GM23248 (cell line): ENCODE measurements around the gene CENPE. TPM values are rescaled to one million over a fixed set of nuclear protein-coding genes. Genes with fewer than 3 reads are reported as not detected.

Experiments
- DNase-seq: peaks from one replicate; pipeline ENCODE4 v3.0.0-alpha.2; 2015
- H2AFZ ChIP-seq: fragments of 200-600 bp; sonication (generic); 2 replicates; pipeline ENCODE4 v1.6.1; 2016; ENCODE audit warnings: antibody characterized with exemption
- H3F3A ChIP-seq: fragments of 200-600 bp; sonication (generic); 2 replicates; pipeline ENCODE4 v1.6.1; 2016; ENCODE audit warnings: mild to moderate bottlenecking, antibody characterized with exemption, mixed run types; ENCODE audit not compliant: insufficient read depth
- H3K27ac ChIP-seq: fragments of 200-600 bp; sonication (generic); 2 replicates; pipeline ENCODE4 v1.5.1; 2016; ENCODE audit warnings: mild to moderate bottlenecking
- H3K27me3 ChIP-seq: fragments of 200-600 bp; sonication (generic); replicated peaks from 2 replicates; pipeline ENCODE4 v1.6.1; 2016; ENCODE audit warnings: mild to moderate bottlenecking; ENCODE audit not compliant: insufficient read depth
- H3K36me3 ChIP-seq: fragments of 200-600 bp; sonication (generic); 2 replicates; pipeline ENCODE4 v1.6.1; 2016; ENCODE audit warnings: low read depth, mild to moderate bottlenecking
- H3K4me1 ChIP-seq: fragments of 200-600 bp; sonication (generic); 2 replicates; pipeline ENCODE4 v1.6.1; 2016; ENCODE audit warnings: mild to moderate bottlenecking; ENCODE audit not compliant: insufficient read depth
- H3K4me2 ChIP-seq: fragments of 200-600 bp; sonication (generic); one replicate; pipeline ENCODE4 v1.6.1; 2016; ENCODE audit warnings: mild to moderate bottlenecking; ENCODE audit not compliant: unreplicated experiment
- H3K4me3 ChIP-seq: fragments of 200-600 bp; sonication (generic); 2 replicates; pipeline ENCODE4 v1.5.1; 2016; ENCODE audit warnings: mild to moderate bottlenecking
- H3K79me2 ChIP-seq: fragments of 200-600 bp; sonication (generic); 2 replicates; pipeline ENCODE4 v1.6.1; 2016; ENCODE audit warnings: mild to moderate bottlenecking; ENCODE audit not compliant: insufficient read depth
- H3K9ac ChIP-seq: fragments of 200-600 bp; sonication (generic); 2 replicates; pipeline ENCODE4 v1.6.1; 2016; ENCODE audit warnings: mild to moderate bottlenecking
- H3K9me2 ChIP-seq: fragments of 200-600 bp; sonication (generic); 2 replicates; pipeline ENCODE4 v1.6.1; 2016; ENCODE audit warnings: mixed run types, mild to moderate bottlenecking, moderate library complexity; ENCODE audit not compliant: insufficient read depth
- H3K9me3 ChIP-seq: fragments of 200-600 bp; sonication (generic); one replicate; pipeline ENCODE4 v1.6.1; 2017; ENCODE audit warnings: low read depth
- H4K20me1 ChIP-seq: fragments of 200-600 bp; sonication (generic); 2 replicates; pipeline ENCODE4 v1.6.0; 2016; ENCODE audit not compliant: insufficient read depth
- EZH2 ChIP-seq: fragments of 200-600 bp; sonication (generic); IDR thresholded peaks from 2 replicates; pipeline ENCODE4 v1.6.1; 2018; ENCODE audit warnings: antibody characterized with exemption, mild to moderate bottlenecking; ENCODE audit not compliant: insufficient read depth, poor library complexity, severe bottlenecking
- EZH2phosphoT487 ChIP-seq: fragments of 200-600 bp; sonication (generic); IDR thresholded peaks from 2 replicates; pipeline ENCODE4 v1.6.1; 2018; ENCODE audit warnings: antibody characterized with exemption, moderate library complexity, mild to moderate bottlenecking, low read depth; ENCODE audit not compliant: insufficient read depth
- WGBS, 2 experiments: methylation state at CpG; one replicate each; pipeline ENCODE4 v1.1.6; 2015 to 2017; ENCODE audit warnings: low lambda C conversion rate in 2 of 2, low coverage in 1 of 2; ENCODE audit errors: missing lambda C conversion rate in 2 of 2; 5-methylcytosine and 5-hydroxymethylcytosine counted together
- in situ Hi-C: fragments of 300-500 bp; cut with MboI; formaldehyde crosslinking; loops from 2 replicates; pipeline ENCODE4 v1.15.0; 2020
- polyA plus RNA-seq: library from polyadenylated mRNA; unstranded; fragments of >200 nt; fragmentation: Nextera tagmentation; extraction: Ambion mirVana; gene quantifications from 2 replicates; pipeline ENCODE4 v1.2.1, GENCODE V29; 2016
- total RNA-seq: library from RNA; depleted of rRNA; stranded (reverse); fragments of >200 nt; shearing (Covaris generic); gene quantifications from 2 replicates; pipeline ENCODE4 v1.2.3, GENCODE V29; 2014

The CENPE gene
- total and polyA plus RNA-seq, 2 experiments from 2014 or later, result 6.7 to 11.0 TPM

DNA sequence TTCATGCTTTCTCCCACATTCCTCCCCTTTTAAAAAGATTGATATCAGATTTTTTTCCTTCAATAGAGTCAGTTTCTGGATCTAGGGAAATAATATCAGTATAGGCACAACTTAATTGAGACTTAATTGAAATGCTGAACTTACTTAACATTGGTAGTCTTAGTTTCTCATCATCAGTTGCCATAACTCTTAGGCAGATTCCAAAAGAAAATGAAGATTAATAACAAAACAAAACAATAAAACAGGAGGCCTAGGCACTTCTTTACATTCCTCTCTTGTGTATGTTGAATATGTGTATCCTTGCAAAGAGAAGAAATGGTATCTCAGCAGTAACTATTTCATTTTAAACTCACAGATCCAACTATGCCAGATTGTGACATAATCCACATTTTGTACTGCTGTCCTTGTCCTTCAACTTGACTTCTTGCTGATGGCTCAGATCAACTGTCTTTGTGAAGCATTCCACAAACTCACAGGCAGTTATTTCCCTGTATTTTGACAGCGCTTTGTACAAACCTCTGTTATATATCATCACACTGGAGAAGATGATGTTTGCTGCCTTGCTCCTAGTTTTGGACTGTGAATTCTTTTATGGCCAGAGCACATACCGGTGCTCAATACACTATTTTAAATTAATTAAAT is 112.5 kb downstream of the CENPE start:
- Histone ChIP-seq H3K4me2 (no peak overlapping the region), H3K4me3 (no peak overlapping the region), H2AFZ (no peak overlapping the region), H3K9me3 (no peaks in the 10 kb centered on the region), H3K4me1 (no peaks in the 10 kb centered on the region), H3K79me2 (no peaks in the 10 kb centered on the region), H3K9ac (no peak overlapping the region), H3F3A (no peaks in the 10 kb centered on the region), H4K20me1 (no peaks in the 10 kb centered on the region), H3K36me3 (peaks cover 15% of the 10 kb centered on the region), H3K27me3 (no peaks in the 10 kb centered on the region), H3K27ac (no peak overlapping the region), H3K9me2 (no peaks in the 10 kb centered on the region)
- TF ChIP-seq EZH2 (no peak), EZH2phosphoT487 (no peak)
- DNase-seq, result no peak
- 92 to 98% methylated on average over 2 of the region's 2 CpGs for WGBS, 2 experiments
- in situ Hi-C loops, result no loop called here

DNA sequence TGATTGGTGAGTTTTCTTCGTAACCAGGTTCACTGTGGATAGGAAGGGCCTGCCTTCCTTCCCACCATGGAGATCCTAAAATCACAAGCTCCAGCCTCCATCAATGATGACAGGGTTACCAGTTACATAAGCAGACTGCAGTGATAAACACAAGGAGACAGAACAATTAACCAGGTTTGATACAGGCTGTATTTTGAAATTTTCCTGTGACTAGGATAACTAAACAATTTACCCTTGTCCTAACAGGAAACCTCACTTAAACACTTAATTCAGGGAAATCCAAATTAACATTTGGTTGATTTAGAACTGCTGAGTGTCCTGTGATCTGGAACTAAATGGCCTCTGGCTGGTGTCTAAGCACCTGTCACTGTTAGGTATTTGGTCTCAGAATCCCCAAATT is 118.5 kb downstream of the CENPE start:
- Histone ChIP-seq H3K4me1 (peaks cover 18% of the 10 kb centered on the region), H4K20me1 (no peaks in the 10 kb centered on the region), H3F3A (peaks cover 23% of the 10 kb centered on the region), H3K79me2 (peaks cover 26% of the 10 kb centered on the region), H3K27ac (no peak overlapping the region), H3K9ac (no peak overlapping the region), H3K4me2 (no peak overlapping the region), H3K36me3 (no peaks in the 10 kb centered on the region), H3K9me2 (no peaks in the 10 kb centered on the region), H2AFZ (no peak overlapping the region), H3K9me3 (no peaks in the 10 kb centered on the region), H3K27me3 (no peaks in the 10 kb centered on the region), H3K4me3 (no peak overlapping the region)
- no peak for TF ChIP-seq EZH2
- TF ChIP-seq EZH2phosphoT487, result no peak
- in situ Hi-C loops, result no loop called here
- DNase-seq, result no peak
- 93 to 100% methylated on average over 1 of the region's 1 CpG for WGBS, 2 experiments

DNA sequence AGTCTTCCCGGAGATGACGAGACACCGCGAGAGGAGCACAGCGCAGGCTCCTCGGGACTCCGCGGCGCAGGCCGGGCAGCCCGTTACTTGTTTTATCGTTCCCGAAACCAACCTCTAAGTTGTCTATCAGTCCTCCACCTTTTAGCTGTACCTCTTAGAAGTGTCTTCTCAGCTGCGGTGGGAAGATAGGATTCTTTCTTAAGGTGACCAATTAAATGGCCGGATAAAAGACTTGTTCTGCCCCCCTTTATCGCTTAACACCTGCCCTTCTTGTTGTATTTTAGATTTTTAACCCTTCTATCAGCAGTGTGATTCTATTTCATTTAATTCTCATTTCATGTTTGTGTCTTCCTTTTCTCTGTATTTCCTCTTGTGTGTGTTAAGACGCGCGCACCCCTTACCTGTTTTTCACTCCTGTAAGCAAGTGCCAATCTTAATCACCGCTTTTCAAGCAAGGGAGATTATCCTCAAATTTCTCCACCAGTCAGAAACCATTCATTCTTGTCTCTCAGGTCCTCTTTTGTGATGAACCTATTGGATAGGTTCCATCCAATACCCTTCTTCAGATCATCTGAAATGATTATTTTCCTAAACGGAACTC is 121.3 kb downstream of the CENPE start, which contains the start of gene SLC9B2:
Gene SLC9B2, minus strand, starts transcription at position 15 of the 601 bp plus-strand sequence. CDS start 9,211 bp downstream, outside the sequence.
- no peak for TF ChIP-seq EZH2
- no peak for TF ChIP-seq EZH2phosphoT487
- Histone ChIP-seq H3K36me3 (no peaks in the 10 kb centered on the region), H3K4me3 (peak within 1 kb of the TSS; percentile 82), H3K9me3 (no peaks in the 10 kb centered on the region), H3K79me2 (peaks cover 53% of the 10 kb centered on the region), H3K9ac (peak within 1 kb of the TSS; percentile 92), H3K9me2 (no peaks in the 10 kb centered on the region), H3K4me2 (peak within 1 kb of the TSS; percentile 78), H4K20me1 (no peaks in the 10 kb centered on the region), H3K4me1 (peaks cover 29% of the 10 kb centered on the region), H3K27ac (peak within 1 kb of the TSS; percentile 89), H3K27me3 (no peaks in the 10 kb centered on the region), H2AFZ (peak within 1 kb of the TSS; percentile 94), H3F3A (peaks cover 23% of the 10 kb centered on the region)
- in situ Hi-C loops, result no loop called here
- DNase-seq, result no peak
- WGBS, 2 experiments, result 21 to 25% methylated on average over 18 to 21 of the region's 21 CpGs

DNA sequence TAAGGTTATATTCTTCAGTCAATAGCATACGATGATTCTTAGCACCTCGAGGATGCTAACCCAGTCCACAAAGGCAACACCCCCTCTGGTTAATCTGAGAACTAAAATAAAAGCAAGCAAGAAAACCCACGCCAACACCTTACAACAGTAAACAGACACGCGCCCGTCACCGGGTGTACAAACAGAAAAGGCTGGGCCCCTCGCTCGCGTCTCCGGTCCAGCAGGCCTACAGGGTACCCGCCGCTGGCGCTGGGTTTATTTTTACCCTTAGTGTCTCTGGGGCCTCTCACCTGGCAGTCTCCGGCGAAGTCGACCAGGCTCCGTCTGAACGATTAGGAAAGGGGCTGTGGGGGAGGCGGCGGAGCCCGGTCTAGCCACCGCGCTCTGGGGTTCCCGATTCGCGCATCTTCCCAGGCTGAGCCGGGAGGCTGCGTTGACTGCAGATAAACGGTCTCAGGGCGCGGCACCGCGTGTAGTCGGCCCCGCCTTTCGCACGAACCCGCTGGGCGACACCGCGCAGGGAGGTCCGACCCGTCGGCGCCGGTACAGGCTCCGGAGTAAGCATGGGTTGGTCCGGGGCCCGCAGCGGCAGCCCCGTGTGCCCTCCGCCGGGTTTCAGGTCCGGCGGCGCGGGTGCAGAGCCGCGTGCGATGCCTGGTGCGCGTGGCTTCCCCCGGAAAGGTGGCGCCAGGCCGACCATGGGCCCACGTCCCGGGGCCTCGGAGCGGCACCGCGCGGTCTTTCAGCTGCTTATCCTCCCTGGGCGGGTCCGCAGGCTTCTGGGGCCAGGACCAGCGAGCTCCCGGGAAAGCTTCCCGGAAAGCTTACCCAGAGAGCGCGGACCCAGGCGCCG is 122.0 kb downstream of the CENPE start:
- Histone ChIP-seq H3K4me1 (peaks cover 29% of the 10 kb centered on the region), H3K4me2 (peak overlapping the region; percentile 78), H3K36me3 (no peaks in the 10 kb centered on the region), H3K9ac (peak overlapping the region; percentile 92), H3K79me2 (peaks cover 61% of the 10 kb centered on the region), H3F3A (peaks cover 23% of the 10 kb centered on the region), H2AFZ (peak overlapping the region; percentile 94), H4K20me1 (no peaks in the 10 kb centered on the region), H3K9me2 (no peaks in the 10 kb centered on the region), H3K27me3 (no peaks in the 10 kb centered on the region), H3K4me3 (peak overlapping the region; percentile 82), H3K9me3 (no peaks in the 10 kb centered on the region), H3K27ac (peak overlapping the region; percentile 89)
- in situ Hi-C loops, result no loop called here
- peak; percentile 86 for DNase-seq
- no peak for TF ChIP-seq EZH2phosphoT487
- no peak for TF ChIP-seq EZH2
- 1% methylated on average over 34 to 71 of the region's 82 CpGs for WGBS, 2 experiments
